Mesendoderm (in vitro differentiated cells): ENCODE measurements around the gene PDZD11.
"Not testable (repeated sequence)": the region's sequence is repeated elsewhere in the genome, so short reads cannot be mapped to it uniquely, and the experiment has no call there.

Experiments used
- DNase-seq: peaks from one replicate; pipeline ENCODE4 v3.0.0; 2013
- H2AK5ac ChIP-seq: 2 replicates; pipeline ENCODE4 v1.6.1; 2013; ENCODE audit warnings: low read length, inconsistent platforms
- H2BK120ac ChIP-seq: 2 replicates; pipeline ENCODE4 v1.6.1; 2013; ENCODE audit warnings: low read depth, mild to moderate bottlenecking, low read length, moderate library complexity, mixed read lengths
- H2BK15ac ChIP-seq: replicated peaks from 2 replicates; pipeline ENCODE4 v1.6.1; 2013; ENCODE audit warnings: low read depth, mild to moderate bottlenecking, moderate library complexity
- H2BK5ac ChIP-seq: 2 replicates; pipeline ENCODE4 v1.6.1; 2013; ENCODE audit warnings: low read length, inconsistent platforms
- H3K18ac ChIP-seq: 2 replicates; pipeline ENCODE4 v1.6.1; 2013; ENCODE audit warnings: mild to moderate bottlenecking, low read length, mixed read lengths
- H3K23ac ChIP-seq: one replicate; pipeline ENCODE4 v1.6.1; 2013; ENCODE audit warnings: low read length
- H3K27ac ChIP-seq: 2 replicates; pipeline ENCODE4 v1.5.1; 2013; ENCODE audit warnings: low read depth, mild to moderate bottlenecking, inconsistent platforms, low read length, moderate library complexity
- H3K27me3 ChIP-seq: 2 replicates; pipeline ENCODE4 v1.6.1; 2013; ENCODE audit warnings: low read length, control low read depth, mild to moderate bottlenecking, inconsistent platforms; ENCODE audit not compliant: insufficient read depth, poor library complexity
- H3K36me3 ChIP-seq: 2 replicates; pipeline ENCODE4 v1.6.1; 2013; ENCODE audit warnings: low read length, inconsistent platforms; ENCODE audit not compliant: control insufficient read depth, insufficient read depth
- H3K4ac ChIP-seq: one replicate; pipeline ENCODE4 v1.6.1; 2013; ENCODE audit warnings: low read depth, mild to moderate bottlenecking, low read length, moderate library complexity
- H3K4me1 ChIP-seq: 2 replicates; pipeline ENCODE4 v1.6.1; 2013; ENCODE audit warnings: low read depth, low read length, inconsistent platforms; ENCODE audit not compliant: control insufficient read depth
- H3K4me2 ChIP-seq: 2 replicates; pipeline ENCODE4 v1.6.1; 2013; ENCODE audit warnings: low read length
- H3K4me3 ChIP-seq: 2 replicates; pipeline ENCODE4 v1.5.1; 2013; ENCODE audit warnings: mild to moderate bottlenecking, low read length
- H3K56ac ChIP-seq: one replicate; pipeline ENCODE4 v1.6.1; 2013; ENCODE audit warnings: low read length
- H3K79me1 ChIP-seq: 2 replicates; pipeline ENCODE4 v1.6.1; 2013; ENCODE audit warnings: low read length, inconsistent platforms
- H3K79me2 ChIP-seq: 2 replicates; pipeline ENCODE4 v1.6.1; 2013; ENCODE audit warnings: mild to moderate bottlenecking, low read length; ENCODE audit not compliant: control insufficient read depth, insufficient read depth
- H3K9ac ChIP-seq: 2 replicates; pipeline ENCODE4 v1.6.1; 2013; ENCODE audit warnings: low read length, inconsistent platforms
- H4K5ac ChIP-seq: one replicate; pipeline ENCODE4 v1.6.1; 2013; ENCODE audit warnings: low read length
- H4K8ac ChIP-seq: one replicate; pipeline ENCODE4 v1.6.1; 2013; ENCODE audit warnings: low read depth, mild to moderate bottlenecking, control low read depth, low read length, moderate library complexity
- WGBS: extraction: QIAGEN DNeasy Blood & Tissue Kit; methylation state at CpG from one replicate; pipeline ENCODE4 v1.1.7; 2013; ENCODE audit warnings: low lambda C conversion rate, missing lambda C conversion rate; ENCODE audit not compliant: insufficient coverage; ENCODE audit errors: extremely low coverage; 5-methylcytosine and 5-hydroxymethylcytosine counted together
- small RNA-seq: library from polyadenylated mRNA; stranded (forward); fragments of <200 nt; extraction: miRNeasy Mini kit (QIAGEN cat#:217004); gene quantifications from one replicate; pipeline ENCODE3, GENCODE V24; 2013; ENCODE audit not compliant: insufficient read depth

Gene PDZD11

GRCh38 chrX:70244881-70245280 is 44.8 kb downstream of the PDZD11 start:
- no CpG with 5 or more reads among the region's 6 CpGs for WGBS
- Histone ChIP-seq H3K79me1 (no peaks in the 10 kb centered on the region), H3K9ac (no peak overlapping the region), H4K8ac (no peak overlapping the region), H2BK15ac (no peak overlapping the region), H2AK5ac (no peak overlapping the region), H2BK5ac (no peak overlapping the region), H3K27me3 (no peaks in the 10 kb centered on the region), H2BK120ac (no peak overlapping the region), H3K4ac (no peak overlapping the region), H3K79me2 (no peaks in the 10 kb centered on the region), H3K23ac (no peak overlapping the region), H3K18ac (no peak overlapping the region), H3K4me1 (no peaks in the 10 kb centered on the region), H3K4me2 (no peak overlapping the region), H3K27ac (no peak overlapping the region), H3K56ac (no peak overlapping the region), H4K5ac (no peak overlapping the region), H3K36me3 (no peaks in the 10 kb centered on the region), H3K4me3 (no peak overlapping the region)
- DNase-seq = no peak

- not testable (repeated sequence) for H3K27me3 ChIP-seq, DNase-seq, H2AK5ac ChIP-seq, H3K4me2 ChIP-seq, H2BK15ac ChIP-seq, H2BK5ac ChIP-seq, H4K5ac ChIP-seq, H3K4me3 ChIP-seq, H3K9ac ChIP-seq, H3K79me1 ChIP-seq, H3K4ac ChIP-seq, H3K36me3 ChIP-seq, H2BK120ac ChIP-seq, H3K18ac ChIP-seq, H3K79me2 ChIP-seq, H3K23ac ChIP-seq, H3K27ac ChIP-seq, H4K8ac ChIP-seq, H3K56ac ChIP-seq, H3K4me1 ChIP-seq
- WGBS = no CpG with 5 or more reads among the region's 5 CpGs
These were observed 46.1 kb downstream of the PDZD11 start for GRCh38 chrX:70243601-70244000.

GRCh38 chrX:70241501-70241900 is 48.2 kb downstream of the PDZD11 start:
- H3K56ac ChIP-seq = no peak overlapping the region
- WGBS = 100% methylated on average over 1 of the region's 2 CpGs

GRCh38 chrX:70240751-70241150 is 49.0 kb downstream of the PDZD11 start:
- no peak overlapping the region for H3K4me3 ChIP-seq
- no peaks in the 10 kb centered on the region for H3K79me1 ChIP-seq
- no peak overlapping the region for H2BK15ac ChIP-seq
- H3K36me3 ChIP-seq = no peaks in the 10 kb centered on the region
- no peaks in the 10 kb centered on the region for H3K79me2 ChIP-seq
- no peak overlapping the region for H2BK5ac ChIP-seq
- H3K4me2 ChIP-seq = no peak overlapping the region
- H4K5ac ChIP-seq = no peak overlapping the region
- DNase-seq = no peak
- H3K18ac ChIP-seq = no peak overlapping the region
- H3K56ac ChIP-seq = no peak overlapping the region
- no peak overlapping the region for H3K4ac ChIP-seq
- H3K4me1 ChIP-seq = no peaks in the 10 kb centered on the region
- no peaks in the 10 kb centered on the region for H3K27me3 ChIP-seq
- H3K9ac ChIP-seq = no peak overlapping the region
- WGBS = no CpG with 5 or more reads among the region's 1 CpG
- H3K27ac ChIP-seq = no peak overlapping the region
- H2BK120ac ChIP-seq = no peak overlapping the region
- no peak overlapping the region for H2AK5ac ChIP-seq
- no peak overlapping the region for H4K8ac ChIP-seq
- H3K23ac ChIP-seq = no peak overlapping the region

More at GRCh38 chrX:70241501-70241900, 48.2 kb downstream of the PDZD11 start:
- Histone ChIP-seq H3K79me1 (no peaks in the 10 kb centered on the region), H2BK5ac (no peak overlapping the region), H2BK120ac (no peak overlapping the region), H3K27ac (no peak overlapping the region), H3K4me1 (no peaks in the 10 kb centered on the region), H4K5ac (no peak overlapping the region), H4K8ac (no peak overlapping the region), H2AK5ac (no peak overlapping the region), H3K36me3 (no peaks in the 10 kb centered on the region), H3K9ac (no peak overlapping the region), H3K4me2 (no peak overlapping the region), H2BK15ac (no peak overlapping the region), H3K18ac (no peak overlapping the region), H3K79me2 (no peaks in the 10 kb centered on the region), H3K4me3 (no peak overlapping the region), H3K4ac (no peak overlapping the region), H3K23ac (no peak overlapping the region), H3K27me3 (no peaks in the 10 kb centered on the region)
- no peak for DNase-seq

Small RNAs within 50 kb of the gene (small RNA-seq; reads per million reads assigned to genes)
- 0.90 reads per million for gene RNA5SP507
